HEK293T (cell line): ENCODE data around the gene OCA2.

Source experiments
- FOXM1 ChIP-seq: fragments of 450-650 bp; IDR thresholded peaks from 2 replicates; pipeline ENCODE4 v1.6.1; 2017; ENCODE audit warnings: mild to moderate bottlenecking, borderline replicate concordance
- HDGF ChIP-seq: fragments of 450-650 bp; IDR thresholded peaks from 2 replicates; pipeline ENCODE4 v1.6.1; 2017; ENCODE audit warnings: antibody characterized with exemption, borderline replicate concordance
- TARDBP ChIP-seq: fragments of 450-650 bp; IDR thresholded peaks from 2 replicates; pipeline ENCODE4 v1.6.1; 2016
- ZNF384 ChIP-seq: fragments of 450-650 bp; IDR thresholded peaks from 2 replicates; pipeline ENCODE4 v1.6.1; 2016

GRCh38 chr15:28133281-28133680 lies 34.2 kb upstream of the OCA2 start:
- TF ChIP-seq FOXM1 (no peak), HDGF (no peak), ZNF384 (no peak), TARDBP (no peak)
